ENCODE measurements around the gene ATP6V1G3. TPM values are rescaled to one million over a fixed set of nuclear protein-coding genes. Genes with fewer than 3 reads are reported as not detected.
A peak's percentile ranks its signal among the peaks of the same experiment; 100 is the strongest.

Gene ATP6V1G3
- total and polyA plus RNA-seq, 8 donors = not detected

DNA sequence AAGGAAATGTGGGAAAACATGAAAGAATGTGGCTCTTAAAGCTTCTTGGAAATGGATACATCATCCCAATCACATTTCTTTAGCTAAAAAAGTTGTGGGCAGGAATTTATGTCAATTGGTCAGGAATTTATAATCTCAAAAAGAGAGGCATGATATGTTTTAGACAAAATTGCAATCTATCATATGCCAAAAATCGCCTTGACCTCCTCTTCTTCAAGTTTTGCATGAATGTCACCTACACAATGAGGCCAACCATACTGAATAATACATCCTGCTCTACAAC lies 42.4 kb downstream of the ATP6V1G3 start:
- no peaks in the 10 kb centered on the region for H3K27me3 ChIP-seq
- no peak overlapping the region for H3K4me3 ChIP-seq
- no peak for TF ChIP-seq CTCF (IDR thresholded peaks at IDR 0.05)
- 63 to 68% methylated on average over 1 of the region's 1 CpG for WGBS, 2 donors
- FAIRE-seq (no peak), ATAC-seq (no peak), DNase-seq (no peak)
- no peaks in the 10 kb centered on the region for H3K4me1 ChIP-seq
- H3K27ac ChIP-seq = no peak overlapping the region
- intact Hi-C loops (cut with DNase I) = no loop called here
- H3K36me3 ChIP-seq = no peaks in the 10 kb centered on the region
- H3K9me3 ChIP-seq = no peaks in the 10 kb centered on the region

GRCh38 chr1:198497326-198498102 lies 43.0 kb downstream of the ATP6V1G3 start:
- Histone ChIP-seq H3K27me3 (no peaks in the 10 kb centered on the region), H3K4me1 (no peaks in the 10 kb centered on the region), H3K36me3 (no peaks in the 10 kb centered on the region), H3K9me3 (no peaks in the 10 kb centered on the region), H3K27ac (no peak overlapping the region), H3K4me3 (no peak overlapping the region)
- no peak for DNase-seq
- no peak for FAIRE-seq
- intact Hi-C loops (cut with DNase I) = no loop called here
- 69 to 83% methylated on average over 3 of the region's 3 CpGs for WGBS, 2 donors
- no peak for TF ChIP-seq CTCF (IDR thresholded peaks at IDR 0.05)
- peak in 2 of 4 donors; percentile 35 to 66 for ATAC-seq

DNA sequence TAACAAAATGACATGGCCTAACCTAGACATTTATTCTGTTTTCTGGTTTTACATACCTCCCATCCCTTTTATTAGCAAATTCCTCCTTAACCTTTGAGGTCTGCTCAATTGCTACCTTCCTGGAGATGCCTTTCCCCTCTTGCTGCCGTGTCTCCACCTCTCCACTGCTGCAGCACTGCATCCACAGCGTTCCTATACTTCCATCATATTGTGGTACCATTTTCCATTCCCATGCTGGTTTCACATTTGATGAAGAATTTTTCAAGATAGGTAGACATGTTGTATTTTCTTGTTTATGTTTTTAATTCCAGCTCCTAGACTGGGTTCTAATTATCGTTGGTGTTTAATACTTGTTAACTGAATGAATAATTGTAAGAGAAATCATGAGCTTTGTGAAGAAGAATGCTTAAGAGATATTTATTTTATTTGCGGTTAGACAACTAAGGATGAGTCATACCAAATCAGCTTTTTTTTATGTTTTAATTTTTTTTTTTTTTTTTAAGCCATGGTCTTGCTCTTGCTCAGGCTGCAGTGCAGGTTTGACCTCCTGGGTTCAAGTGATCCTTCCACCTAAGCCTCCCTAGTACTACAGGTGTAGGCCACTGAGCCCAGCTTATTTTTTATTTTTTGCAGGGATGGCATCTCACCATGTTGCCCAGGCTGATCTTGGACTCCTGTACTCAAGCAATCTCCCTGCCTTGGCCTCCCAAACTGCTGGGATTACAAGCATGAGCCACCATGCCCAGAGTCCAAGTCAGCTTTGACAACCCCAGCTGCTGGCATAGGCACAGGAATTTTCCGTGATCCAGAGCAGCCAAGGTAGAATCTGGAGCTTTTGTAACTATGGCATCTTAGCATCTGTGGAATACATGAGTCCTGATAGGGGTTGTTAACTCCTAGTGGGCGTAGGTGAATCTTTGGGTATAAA lies 44.0 kb downstream of the ATP6V1G3 start:
- FAIRE-seq = no peak
- intact Hi-C loops (cut with DNase I) = no loop called here
- no peak for DNase-seq
- Histone ChIP-seq H3K4me1 (no peaks in the 10 kb centered on the region), H3K27me3 (no peaks in the 10 kb centered on the region), H3K36me3 (no peaks in the 10 kb centered on the region), H3K9me3 (no peaks in the 10 kb centered on the region), H3K27ac (no peak overlapping the region), H3K4me3 (no peak overlapping the region)
- peak in 1 of 4 donors; percentile 40 for ATAC-seq
- WGBS, 2 donors = 76 to 92% methylated on average over 6 of the region's 6 CpGs
- TF ChIP-seq CTCF (IDR thresholded peaks at IDR 0.05) = no peak

GRCh38 chr1:198495631-198496030 lies 44.8 kb downstream of the ATP6V1G3 start:
- intact Hi-C loops (cut with DNase I) = no loop called here
- no peaks in the 10 kb centered on the region for H3K36me3 ChIP-seq

More at GRCh38 chr1:198495631-198496030, 44.8 kb downstream of the ATP6V1G3 start:
- FAIRE-seq (no peak), ATAC-seq (no peak), DNase-seq (no peak)
- no peak overlapping the region for H3K4me3 ChIP-seq
- no peaks in the 10 kb centered on the region for H3K9me3 ChIP-seq
- WGBS, 2 donors = 58 to 75% methylated on average over 3 of the region's 3 CpGs
- H3K4me1 ChIP-seq = no peaks in the 10 kb centered on the region
- no peak for TF ChIP-seq CTCF (IDR thresholded peaks at IDR 0.05)
- no peaks in the 10 kb centered on the region for H3K27me3 ChIP-seq
- no peak overlapping the region for H3K27ac ChIP-seq
